Measurements from ENCODE around the gene MAGI2. TPM values are rescaled to one million over a fixed set of nuclear protein-coding genes. Genes with fewer than 3 reads are reported as not detected.

MAGI2 gene
- total and polyA plus RNA-seq, 2 experiments from 2014 or later, result 10.4 to 26.4 TPM

DNA sequence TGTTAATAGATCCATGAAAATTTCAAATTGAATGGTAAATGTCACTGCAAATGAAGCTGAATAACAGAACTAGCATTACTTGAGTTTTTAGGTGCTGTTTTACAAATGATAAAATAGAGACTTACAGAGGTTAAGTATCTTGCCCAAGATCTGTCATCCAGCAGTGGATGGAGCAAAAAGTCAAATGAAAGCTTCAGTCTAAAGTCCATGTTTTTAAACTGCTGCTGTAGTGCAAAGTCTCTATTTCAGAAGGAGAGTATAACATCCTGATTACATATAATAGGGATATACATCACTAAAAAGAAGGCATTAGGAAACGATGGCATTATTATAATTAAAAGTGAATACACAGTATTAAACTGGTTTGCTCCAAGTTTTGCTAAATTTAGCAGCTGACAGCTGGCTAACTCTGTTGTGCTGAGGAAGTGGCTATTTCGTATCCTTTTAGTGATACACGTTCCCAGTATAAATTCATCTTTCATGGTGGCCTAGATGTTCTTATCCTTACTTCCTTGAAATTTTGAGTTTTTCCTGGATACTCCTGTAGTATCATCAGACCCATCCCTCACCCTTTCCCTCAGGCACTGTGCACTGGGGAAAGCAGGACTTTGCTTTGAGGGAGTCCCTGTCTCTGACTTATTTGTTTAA, 603.2 kb downstream of the MAGI2 start:
- Histone ChIP-seq H3K79me2 (replicated peaks; ENCODE audit: insufficient read depth) (no peaks in the 10 kb centered on the region), H3K27me3 (ENCODE audit: insufficient read depth) (no peaks in the 10 kb centered on the region), H3K27ac (ENCODE audit: low read depth) (no peak overlapping the region), H2AFZ (no peak overlapping the region), H3K4me2 (no peak overlapping the region), H4K20me1 (replicated peaks; ENCODE audit: insufficient read depth) (no peaks in the 10 kb centered on the region), H3K36me3 (ENCODE audit: insufficient read depth) (no peaks in the 10 kb centered on the region), H3K4me1 (ENCODE audit: insufficient read depth) (no peaks in the 10 kb centered on the region), H3F3A (replicated peaks; ENCODE audit: low read depth) (no peaks in the 10 kb centered on the region), H3K4me3 (no peak overlapping the region), H3K9me2 (ENCODE audit: insufficient read depth) (no peaks in the 10 kb centered on the region)
- Mint-ChIP-seq H3K27ac (no peak overlapping the region), H3K4me3 (no peak overlapping the region), H3K36me3 (ENCODE audit: low read depth) (no peaks in the 10 kb centered on the region), H3K4me1 (no peaks in the 10 kb centered on the region), H3K27me3 (ENCODE audit: insufficient read depth, low read depth, poor library complexity) (no peaks in the 10 kb centered on the region), H3K9me3 (no peaks in the 10 kb centered on the region)
- DNase-seq (ENCODE audit: low spot score) (no peak), ATAC-seq (no peak)
- no peak for TF ChIP-seq STAT1 (IDR thresholded peaks at IDR 0.05; ENCODE audit: unreplicated experiment)
- TF ChIP-seq POLR2AphosphoS5 (IDR thresholded peaks at IDR 0.05; ENCODE audit: low read depth), result no peak
- TF ChIP-seq JUNB (IDR thresholded peaks at IDR 0.05; ENCODE audit: unreplicated experiment), result no peak
- no peak for TF ChIP-seq EZH2phosphoT487 (IDR thresholded peaks at IDR 0.05; ENCODE audit: unreplicated experiment)
- TF ChIP-seq ZNF331 (CRISPR knock-in tag; IDR thresholded peaks at IDR 0.05; ENCODE audit: low read depth), result no peak
- TF ChIP-seq EZH2 (IDR thresholded peaks at IDR 0.05; ENCODE audit: low read depth, unreplicated experiment), result no peak
- no peak for TF ChIP-seq NANOG (IDR thresholded peaks at IDR 0.05; ENCODE audit: borderline replicate concordance)
- TF ChIP-seq, protein P1, sequence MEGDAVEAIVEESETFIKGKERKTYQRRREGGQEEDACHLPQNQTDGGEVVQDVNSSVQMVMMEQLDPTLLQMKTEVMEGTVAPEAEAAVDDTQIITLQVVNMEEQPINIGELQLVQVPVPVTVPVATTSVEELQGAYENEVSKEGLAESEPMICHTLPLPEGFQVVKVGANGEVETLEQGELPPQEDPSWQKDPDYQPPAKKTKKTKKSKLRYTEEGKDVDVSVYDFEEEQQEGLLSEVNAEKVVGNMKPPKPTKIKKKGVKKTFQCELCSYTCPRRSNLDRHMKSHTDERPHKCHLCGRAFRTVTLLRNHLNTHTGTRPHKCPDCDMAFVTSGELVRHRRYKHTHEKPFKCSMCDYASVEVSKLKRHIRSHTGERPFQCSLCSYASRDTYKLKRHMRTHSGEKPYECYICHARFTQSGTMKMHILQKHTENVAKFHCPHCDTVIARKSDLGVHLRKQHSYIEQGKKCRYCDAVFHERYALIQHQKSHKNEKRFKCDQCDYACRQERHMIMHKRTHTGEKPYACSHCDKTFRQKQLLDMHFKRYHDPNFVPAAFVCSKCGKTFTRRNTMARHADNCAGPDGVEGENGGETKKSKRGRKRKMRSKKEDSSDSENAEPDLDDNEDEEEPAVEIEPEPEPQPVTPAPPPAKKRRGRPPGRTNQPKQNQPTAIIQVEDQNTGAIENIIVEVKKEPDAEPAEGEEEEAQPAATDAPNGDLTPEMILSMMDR (conservative IDR thresholded peaks at IDR 0.05; ENCODE audit: low read depth in 2 of 2), result no peak
- TF ChIP-seq, protein P2, sequence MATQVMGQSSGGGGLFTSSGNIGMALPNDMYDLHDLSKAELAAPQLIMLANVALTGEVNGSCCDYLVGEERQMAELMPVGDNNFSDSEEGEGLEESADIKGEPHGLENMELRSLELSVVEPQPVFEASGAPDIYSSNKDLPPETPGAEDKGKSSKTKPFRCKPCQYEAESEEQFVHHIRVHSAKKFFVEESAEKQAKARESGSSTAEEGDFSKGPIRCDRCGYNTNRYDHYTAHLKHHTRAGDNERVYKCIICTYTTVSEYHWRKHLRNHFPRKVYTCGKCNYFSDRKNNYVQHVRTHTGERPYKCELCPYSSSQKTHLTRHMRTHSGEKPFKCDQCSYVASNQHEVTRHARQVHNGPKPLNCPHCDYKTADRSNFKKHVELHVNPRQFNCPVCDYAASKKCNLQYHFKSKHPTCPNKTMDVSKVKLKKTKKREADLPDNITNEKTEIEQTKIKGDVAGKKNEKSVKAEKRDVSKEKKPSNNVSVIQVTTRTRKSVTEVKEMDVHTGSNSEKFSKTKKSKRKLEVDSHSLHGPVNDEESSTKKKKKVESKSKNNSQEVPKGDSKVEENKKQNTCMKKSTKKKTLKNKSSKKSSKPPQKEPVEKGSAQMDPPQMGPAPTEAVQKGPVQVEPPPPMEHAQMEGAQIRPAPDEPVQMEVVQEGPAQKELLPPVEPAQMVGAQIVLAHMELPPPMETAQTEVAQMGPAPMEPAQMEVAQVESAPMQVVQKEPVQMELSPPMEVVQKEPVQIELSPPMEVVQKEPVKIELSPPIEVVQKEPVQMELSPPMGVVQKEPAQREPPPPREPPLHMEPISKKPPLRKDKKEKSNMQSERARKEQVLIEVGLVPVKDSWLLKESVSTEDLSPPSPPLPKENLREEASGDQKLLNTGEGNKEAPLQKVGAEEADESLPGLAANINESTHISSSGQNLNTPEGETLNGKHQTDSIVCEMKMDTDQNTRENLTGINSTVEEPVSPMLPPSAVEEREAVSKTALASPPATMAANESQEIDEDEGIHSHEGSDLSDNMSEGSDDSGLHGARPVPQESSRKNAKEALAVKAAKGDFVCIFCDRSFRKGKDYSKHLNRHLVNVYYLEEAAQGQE (IDR thresholded peaks at IDR 0.05; ENCODE audit: unreplicated experiment), result no peak
- TF ChIP-seq CREB1 (CRISPR knock-in tag; IDR thresholded peaks at IDR 0.05; ENCODE audit: low read depth), result no peak
- TF ChIP-seq, protein P3, sequence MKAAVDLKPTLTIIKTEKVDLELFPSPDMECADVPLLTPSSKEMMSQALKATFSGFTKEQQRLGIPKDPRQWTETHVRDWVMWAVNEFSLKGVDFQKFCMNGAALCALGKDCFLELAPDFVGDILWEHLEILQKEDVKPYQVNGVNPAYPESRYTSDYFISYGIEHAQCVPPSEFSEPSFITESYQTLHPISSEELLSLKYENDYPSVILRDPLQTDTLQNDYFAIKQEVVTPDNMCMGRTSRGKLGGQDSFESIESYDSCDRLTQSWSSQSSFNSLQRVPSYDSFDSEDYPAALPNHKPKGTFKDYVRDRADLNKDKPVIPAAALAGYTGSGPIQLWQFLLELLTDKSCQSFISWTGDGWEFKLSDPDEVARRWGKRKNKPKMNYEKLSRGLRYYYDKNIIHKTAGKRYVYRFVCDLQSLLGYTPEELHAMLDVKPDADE (IDR thresholded peaks at IDR 0.05), result no peak
- TF ChIP-seq, protein P4, sequence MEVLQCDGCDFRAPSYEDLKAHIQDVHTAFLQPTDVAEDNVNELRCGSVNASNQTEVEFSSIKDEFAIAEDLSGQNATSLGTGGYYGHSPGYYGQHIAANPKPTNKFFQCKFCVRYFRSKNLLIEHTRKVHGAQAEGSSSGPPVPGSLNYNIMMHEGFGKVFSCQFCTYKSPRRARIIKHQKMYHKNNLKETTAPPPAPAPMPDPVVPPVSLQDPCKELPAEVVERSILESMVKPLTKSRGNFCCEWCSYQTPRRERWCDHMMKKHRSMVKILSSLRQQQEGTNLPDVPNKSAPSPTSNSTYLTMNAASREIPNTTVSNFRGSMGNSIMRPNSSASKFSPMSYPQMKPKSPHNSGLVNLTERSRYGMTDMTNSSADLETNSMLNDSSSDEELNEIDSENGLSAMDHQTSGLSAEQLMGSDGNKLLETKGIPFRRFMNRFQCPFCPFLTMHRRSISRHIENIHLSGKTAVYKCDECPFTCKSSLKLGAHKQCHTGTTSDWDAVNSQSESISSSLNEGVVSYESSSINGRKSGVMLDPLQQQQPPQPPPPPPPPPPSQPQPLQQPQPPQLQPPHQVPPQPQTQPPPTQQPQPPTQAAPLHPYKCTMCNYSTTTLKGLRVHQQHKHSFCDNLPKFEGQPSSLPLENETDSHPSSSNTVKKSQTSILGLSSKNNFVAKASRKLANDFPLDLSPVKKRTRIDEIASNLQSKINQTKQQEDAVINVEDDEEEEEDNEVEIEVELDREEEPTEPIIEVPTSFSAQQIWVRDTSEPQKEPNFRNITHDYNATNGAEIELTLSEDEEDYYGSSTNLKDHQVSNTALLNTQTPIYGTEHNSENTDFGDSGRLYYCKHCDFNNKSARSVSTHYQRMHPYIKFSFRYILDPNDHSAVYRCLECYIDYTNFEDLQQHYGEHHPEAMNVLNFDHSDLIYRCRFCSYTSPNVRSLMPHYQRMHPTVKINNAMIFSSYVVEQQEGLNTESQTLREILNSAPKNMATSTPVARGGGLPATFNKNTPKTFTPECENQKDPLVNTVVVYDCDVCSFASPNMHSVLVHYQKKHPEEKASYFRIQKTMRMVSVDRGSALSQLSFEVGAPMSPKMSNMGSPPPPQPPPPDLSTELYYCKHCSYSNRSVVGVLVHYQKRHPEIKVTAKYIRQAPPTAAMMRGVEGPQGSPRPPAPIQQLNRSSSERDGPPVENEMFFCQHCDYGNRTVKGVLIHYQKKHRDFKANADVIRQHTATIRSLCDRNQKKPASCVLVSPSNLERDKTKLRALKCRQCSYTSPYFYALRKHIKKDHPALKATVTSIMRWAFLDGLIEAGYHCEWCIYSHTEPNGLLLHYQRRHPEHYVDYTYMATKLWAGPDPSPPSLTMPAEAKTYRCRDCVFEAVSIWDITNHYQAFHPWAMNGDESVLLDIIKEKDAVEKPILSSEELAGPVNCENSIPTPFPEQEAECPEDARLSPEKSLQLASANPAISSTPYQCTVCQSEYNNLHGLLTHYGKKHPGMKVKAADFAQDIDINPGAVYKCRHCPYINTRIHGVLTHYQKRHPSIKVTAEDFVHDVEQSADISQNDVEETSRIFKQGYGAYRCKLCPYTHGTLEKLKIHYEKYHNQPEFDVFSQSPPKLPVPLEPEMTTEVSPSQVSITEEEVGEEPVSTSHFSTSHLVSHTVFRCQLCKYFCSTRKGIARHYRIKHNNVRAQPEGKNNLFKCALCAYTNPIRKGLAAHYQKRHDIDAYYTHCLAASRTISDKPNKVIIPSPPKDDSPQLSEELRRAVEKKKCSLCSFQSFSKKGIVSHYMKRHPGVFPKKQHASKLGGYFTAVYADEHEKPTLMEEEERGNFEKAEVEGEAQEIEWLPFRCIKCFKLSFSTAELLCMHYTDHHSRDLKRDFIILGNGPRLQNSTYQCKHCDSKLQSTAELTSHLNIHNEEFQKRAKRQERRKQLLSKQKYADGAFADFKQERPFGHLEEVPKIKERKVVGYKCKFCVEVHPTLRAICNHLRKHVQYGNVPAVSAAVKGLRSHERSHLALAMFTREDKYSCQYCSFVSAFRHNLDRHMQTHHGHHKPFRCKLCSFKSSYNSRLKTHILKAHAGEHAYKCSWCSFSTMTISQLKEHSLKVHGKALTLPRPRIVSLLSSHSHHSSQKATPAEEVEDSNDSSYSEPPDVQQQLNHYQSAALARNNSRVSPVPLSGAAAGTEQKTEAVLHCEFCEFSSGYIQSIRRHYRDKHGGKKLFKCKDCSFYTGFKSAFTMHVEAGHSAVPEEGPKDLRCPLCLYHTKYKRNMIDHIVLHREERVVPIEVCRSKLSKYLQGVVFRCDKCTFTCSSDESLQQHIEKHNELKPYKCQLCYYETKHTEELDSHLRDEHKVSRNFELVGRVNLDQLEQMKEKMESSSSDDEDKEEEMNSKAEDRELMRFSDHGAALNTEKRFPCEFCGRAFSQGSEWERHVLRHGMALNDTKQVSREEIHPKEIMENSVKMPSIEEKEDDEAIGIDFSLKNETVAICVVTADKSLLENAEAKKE (CRISPR knock-in tag; IDR thresholded peaks at IDR 0.05), result no peak
- TF ChIP-seq ZNF114 (CRISPR knock-in tag; IDR thresholded peaks at IDR 0.05), result no peak
